ENCODE measurements around the gene ITIH5. TPM values are rescaled to one million over a fixed set of nuclear protein-coding genes. Genes with fewer than 3 reads are reported as not detected.
"Not testable (repeated sequence)": the region's sequence is repeated elsewhere in the genome, so short reads cannot be mapped to it uniquely, and the experiment has no call there.

Gene ITIH5
- total and polyA plus RNA-seq, 2 donors (not counting 1 experiment from before 2014, with no cell fraction given) = 0.22 to 12.4 TPM

GRCh38 chr10:7696545-7696944 is 29.8 kb upstream of the ITIH5 start:
- H4K20me1 ChIP-seq (ENCODE audit: control insufficient read depth, extremely low read depth, insufficient read depth, low read length) = no peaks in the 10 kb centered on the region
- no peak for TF ChIP-seq EZH2 (IDR thresholded peaks at IDR 0.05; ENCODE audit: low read length, missing control alignments)
- TF ChIP-seq, protein P1, sequence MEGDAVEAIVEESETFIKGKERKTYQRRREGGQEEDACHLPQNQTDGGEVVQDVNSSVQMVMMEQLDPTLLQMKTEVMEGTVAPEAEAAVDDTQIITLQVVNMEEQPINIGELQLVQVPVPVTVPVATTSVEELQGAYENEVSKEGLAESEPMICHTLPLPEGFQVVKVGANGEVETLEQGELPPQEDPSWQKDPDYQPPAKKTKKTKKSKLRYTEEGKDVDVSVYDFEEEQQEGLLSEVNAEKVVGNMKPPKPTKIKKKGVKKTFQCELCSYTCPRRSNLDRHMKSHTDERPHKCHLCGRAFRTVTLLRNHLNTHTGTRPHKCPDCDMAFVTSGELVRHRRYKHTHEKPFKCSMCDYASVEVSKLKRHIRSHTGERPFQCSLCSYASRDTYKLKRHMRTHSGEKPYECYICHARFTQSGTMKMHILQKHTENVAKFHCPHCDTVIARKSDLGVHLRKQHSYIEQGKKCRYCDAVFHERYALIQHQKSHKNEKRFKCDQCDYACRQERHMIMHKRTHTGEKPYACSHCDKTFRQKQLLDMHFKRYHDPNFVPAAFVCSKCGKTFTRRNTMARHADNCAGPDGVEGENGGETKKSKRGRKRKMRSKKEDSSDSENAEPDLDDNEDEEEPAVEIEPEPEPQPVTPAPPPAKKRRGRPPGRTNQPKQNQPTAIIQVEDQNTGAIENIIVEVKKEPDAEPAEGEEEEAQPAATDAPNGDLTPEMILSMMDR (conservative IDR thresholded peaks at IDR 0.05 in 1 of 2, IDR thresholded peaks at IDR 0.05 in 1 of 2; ENCODE audit: low read depth in 1 of 2, low read length in 2 of 2) = no peak
- no peaks in the 10 kb centered on the region for H3K79me2 ChIP-seq (ENCODE audit: control insufficient read depth, insufficient read depth, low read length)
- H2AFZ ChIP-seq (ENCODE audit: low read length) = no peak overlapping the region
- no peak overlapping the region for H3K4me3 ChIP-seq (replicated peaks in 1 of 4; ENCODE audit: control extremely low read depth in 1 of 4, insufficient read depth in 1 of 4, low read depth in 3 of 4, low read length in 4 of 4)
- no peaks in the 10 kb centered on the region for H3K9me3 ChIP-seq (ENCODE audit: control insufficient read depth, insufficient read depth, low read depth, low read length)
- H3K4me2 ChIP-seq (ENCODE audit: extremely low read depth, insufficient read depth, low read length) = no peak overlapping the region
- no peaks in the 10 kb centered on the region for H3K27me3 ChIP-seq (ENCODE audit: control insufficient read depth, insufficient read depth, low read length)
- no peaks in the 10 kb centered on the region for H3K36me3 ChIP-seq (ENCODE audit: control insufficient read depth, insufficient read depth, low read length)
- no peak overlapping the region for H3K9ac ChIP-seq (ENCODE audit: insufficient read depth, low read length)
- no peaks in the 10 kb centered on the region for H3K4me1 ChIP-seq (ENCODE audit: control insufficient read depth, extremely low read depth, insufficient read depth, low read length)
- peak in 1 of 2 donors; percentile 38 for DNase-seq (ENCODE audit: low read depth in 2 of 2)
- no peak overlapping the region for H3K27ac ChIP-seq (ENCODE audit: insufficient read depth, low read length)

DNA sequence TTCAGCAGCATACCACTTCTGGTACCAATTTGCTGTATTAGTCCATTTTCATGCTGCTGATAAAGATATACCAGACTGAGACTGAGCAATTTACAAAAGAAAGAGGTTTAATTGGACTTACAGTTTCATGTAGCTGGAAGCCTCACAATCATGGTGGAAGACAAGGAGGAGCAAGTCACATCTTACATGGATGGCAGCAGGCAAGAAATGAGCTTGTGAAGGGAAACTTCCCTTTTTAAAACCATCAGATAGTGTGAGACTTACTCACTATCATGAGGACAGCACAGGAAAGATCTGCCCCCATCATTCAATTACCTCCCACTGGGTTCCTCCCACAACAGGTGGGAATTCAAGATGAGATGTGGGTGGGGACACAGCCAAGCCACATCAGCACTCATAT is 26.4 kb upstream of the ITIH5 start:
- not testable (repeated sequence) for H3K4me3 ChIP-seq (replicated peaks in 1 of 4; ENCODE audit: control extremely low read depth in 1 of 4, insufficient read depth in 1 of 4, low read depth in 3 of 4, low read length in 4 of 4); H3K9me3 ChIP-seq (ENCODE audit: control insufficient read depth, insufficient read depth, low read depth, low read length); H3K79me2 ChIP-seq (ENCODE audit: control insufficient read depth, insufficient read depth, low read length); H2AFZ ChIP-seq (ENCODE audit: low read length); H3K4me1 ChIP-seq (ENCODE audit: control insufficient read depth, extremely low read depth, insufficient read depth, low read length); H3K9ac ChIP-seq (ENCODE audit: insufficient read depth, low read length); H3K36me3 ChIP-seq (ENCODE audit: control insufficient read depth, insufficient read depth, low read length); H3K27ac ChIP-seq (ENCODE audit: insufficient read depth, low read length); H4K20me1 ChIP-seq (ENCODE audit: control insufficient read depth, extremely low read depth, insufficient read depth, low read length); DNase-seq (ENCODE audit: low read depth in 2 of 2); H3K27me3 ChIP-seq (ENCODE audit: control insufficient read depth, insufficient read depth, low read length); H3K4me2 ChIP-seq (ENCODE audit: extremely low read depth, insufficient read depth, low read length)

- H3K27ac ChIP-seq (ENCODE audit: insufficient read depth, low read length); H3K4me1 ChIP-seq (ENCODE audit: control insufficient read depth, extremely low read depth, insufficient read depth, low read length); H3K9me3 ChIP-seq (ENCODE audit: control insufficient read depth, insufficient read depth, low read depth, low read length); H3K27me3 ChIP-seq (ENCODE audit: control insufficient read depth, insufficient read depth, low read length); H3K36me3 ChIP-seq (ENCODE audit: control insufficient read depth, insufficient read depth, low read length); DNase-seq (ENCODE audit: low read depth in 2 of 2); H3K4me2 ChIP-seq (ENCODE audit: extremely low read depth, insufficient read depth, low read length); H2AFZ ChIP-seq (ENCODE audit: low read length); H3K79me2 ChIP-seq (ENCODE audit: control insufficient read depth, insufficient read depth, low read length); H3K4me3 ChIP-seq (replicated peaks in 1 of 4; ENCODE audit: control extremely low read depth in 1 of 4, insufficient read depth in 1 of 4, low read depth in 3 of 4, low read length in 4 of 4); H4K20me1 ChIP-seq (ENCODE audit: control insufficient read depth, extremely low read depth, insufficient read depth, low read length); H3K9ac ChIP-seq (ENCODE audit: insufficient read depth, low read length): not testable (repeated sequence)
These were observed 25.6 kb upstream of the ITIH5 start for GRCh38 chr10:7692368-7692767.

DNA sequence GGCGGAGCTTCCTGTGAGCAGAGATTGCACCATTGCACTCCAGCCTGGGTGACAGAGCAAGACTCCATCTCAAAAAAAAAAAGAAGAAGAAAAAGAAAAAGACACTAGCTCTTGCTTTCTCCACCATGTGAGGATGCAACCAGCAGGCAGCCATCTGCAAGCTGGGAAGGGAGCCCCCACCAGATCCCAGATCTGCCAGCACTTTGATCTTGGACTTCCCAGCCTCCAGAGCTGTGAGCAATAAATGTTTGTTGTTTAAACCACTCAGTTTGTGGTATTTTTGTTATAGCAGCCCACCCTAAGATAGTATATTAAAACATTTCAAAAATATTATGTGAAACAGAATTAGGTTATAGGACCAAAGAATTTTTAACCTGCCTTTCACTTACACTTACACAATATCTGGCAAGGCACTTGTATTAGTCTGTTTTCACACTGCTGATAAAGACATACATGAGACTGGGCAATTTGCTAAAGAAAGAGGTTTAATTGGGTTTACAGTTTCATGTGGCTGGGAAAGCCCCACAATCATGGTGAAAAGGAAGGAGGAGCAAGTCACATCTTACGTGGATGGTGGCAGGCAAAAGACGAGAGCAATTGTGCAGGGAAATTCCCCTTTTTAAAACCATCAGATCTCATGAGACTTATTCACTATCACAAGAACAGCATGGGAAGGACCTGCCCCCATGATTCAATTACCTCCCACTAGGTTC is 24.3 kb upstream of the ITIH5 start:
- H3K36me3 ChIP-seq (ENCODE audit: control insufficient read depth, insufficient read depth, low read length); H3K27ac ChIP-seq (ENCODE audit: insufficient read depth, low read length); H2AFZ ChIP-seq (ENCODE audit: low read length); H4K20me1 ChIP-seq (ENCODE audit: control insufficient read depth, extremely low read depth, insufficient read depth, low read length); H3K4me1 ChIP-seq (ENCODE audit: control insufficient read depth, extremely low read depth, insufficient read depth, low read length); H3K9me3 ChIP-seq (ENCODE audit: control insufficient read depth, insufficient read depth, low read depth, low read length); H3K9ac ChIP-seq (ENCODE audit: insufficient read depth, low read length); H3K4me3 ChIP-seq (replicated peaks in 1 of 4; ENCODE audit: control extremely low read depth in 1 of 4, insufficient read depth in 1 of 4, low read depth in 3 of 4, low read length in 4 of 4); DNase-seq (ENCODE audit: low read depth in 2 of 2); H3K27me3 ChIP-seq (ENCODE audit: control insufficient read depth, insufficient read depth, low read length); H3K4me2 ChIP-seq (ENCODE audit: extremely low read depth, insufficient read depth, low read length); H3K79me2 ChIP-seq (ENCODE audit: control insufficient read depth, insufficient read depth, low read length): not testable (repeated sequence)

All from fibroblast of lung (primary cell).